ENCODE data around the gene PPP3CA. TPM values are rescaled to one million over a fixed set of nuclear protein-coding genes. Genes with fewer than 3 reads are reported as not detected.

The PPP3CA gene
- total and polyA plus RNA-seq, 2 of the 8 experiments (the other 6 are each of a cell fraction or from before 2014, with no cell fraction given) = 7.9 to 35.0 TPM

DNA sequence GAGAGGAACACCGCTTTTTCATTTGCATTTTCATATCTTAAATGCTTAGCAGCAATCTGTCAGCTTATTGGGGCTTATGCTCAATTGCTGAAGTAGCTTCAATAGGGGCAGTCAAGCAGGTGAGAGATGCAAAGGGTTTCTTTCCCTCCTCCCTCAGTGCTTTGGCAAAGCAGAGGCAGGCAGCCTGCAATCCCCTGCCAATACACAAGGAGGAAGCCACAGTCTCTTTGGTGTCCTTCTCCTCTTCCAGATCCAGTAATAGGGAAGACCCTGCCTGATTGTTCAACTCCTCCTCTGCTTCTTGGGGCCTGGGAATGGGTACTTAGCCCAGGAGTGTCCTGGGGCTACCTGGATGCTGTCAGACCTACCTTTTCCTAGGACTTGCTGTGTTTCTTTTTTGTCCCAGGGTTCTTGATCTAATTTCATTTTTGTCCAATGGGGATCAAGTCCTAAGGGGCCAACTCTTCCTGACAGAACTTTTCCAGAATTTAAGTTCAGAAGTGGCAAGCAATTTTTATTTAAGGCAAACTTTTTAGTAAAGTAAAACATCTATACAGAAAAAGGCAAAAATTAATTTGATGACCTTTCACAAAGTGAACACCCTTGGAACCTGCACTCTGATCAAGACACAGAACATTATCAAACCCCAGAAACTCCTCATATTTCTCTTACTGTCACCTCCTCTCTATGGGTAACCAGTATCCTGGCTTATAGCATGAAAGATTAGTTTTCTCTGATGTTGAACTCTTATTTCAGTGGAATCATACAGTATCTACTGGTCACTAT is 260.3 kb downstream of the PPP3CA start (continued):
- no peak for TF ChIP-seq BCL11A (IDR thresholded peaks at IDR 0.05; ENCODE audit: low read depth in 2 of 2, low read length in 2 of 2)

All from H1 (cell line).